GM21515 (cell line): Measurements from ENCODE around the gene PRELID1.

Source experiments
- ATAC-seq: cut with Tn5 transposase; IDR thresholded peaks from one replicate; pipeline ENCODE4 v1.9.1; 2021; ENCODE audit not compliant: unreplicated experiment

PRELID1 gene

GRCh38 chr5:177313561-177314259 lies 10.1 kb downstream of the PRELID1 start:
- ATAC-seq: no peak

GRCh38 chr5:177314376-177315342 lies 11.1 kb downstream of the PRELID1 start:
- no peak for ATAC-seq

DNA sequence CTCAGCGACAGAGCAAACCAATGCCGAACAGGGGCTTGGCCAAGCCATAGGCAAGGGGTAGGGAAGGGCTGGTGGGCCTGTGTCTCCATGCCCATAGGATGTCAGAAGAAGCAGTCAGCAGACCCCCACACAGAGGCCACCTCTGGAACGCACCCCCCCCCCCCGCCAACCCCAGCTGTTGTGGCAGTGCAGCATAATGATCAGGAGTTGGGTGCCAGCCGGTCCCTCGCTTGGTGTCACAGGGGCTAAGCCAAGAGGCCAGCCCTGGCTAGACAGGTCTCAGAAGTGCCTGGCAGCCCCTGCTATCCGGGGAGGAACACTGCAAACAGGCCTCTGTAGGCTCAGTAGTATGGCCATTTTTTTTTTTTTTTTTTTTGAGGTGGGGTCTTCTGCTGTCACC lies 11.8 kb downstream of the PRELID1 start:
- no peak for ATAC-seq

GRCh38 chr5:177316005-177316404 lies 12.4 kb downstream of the PRELID1 start:
- no peak for ATAC-seq

DNA sequence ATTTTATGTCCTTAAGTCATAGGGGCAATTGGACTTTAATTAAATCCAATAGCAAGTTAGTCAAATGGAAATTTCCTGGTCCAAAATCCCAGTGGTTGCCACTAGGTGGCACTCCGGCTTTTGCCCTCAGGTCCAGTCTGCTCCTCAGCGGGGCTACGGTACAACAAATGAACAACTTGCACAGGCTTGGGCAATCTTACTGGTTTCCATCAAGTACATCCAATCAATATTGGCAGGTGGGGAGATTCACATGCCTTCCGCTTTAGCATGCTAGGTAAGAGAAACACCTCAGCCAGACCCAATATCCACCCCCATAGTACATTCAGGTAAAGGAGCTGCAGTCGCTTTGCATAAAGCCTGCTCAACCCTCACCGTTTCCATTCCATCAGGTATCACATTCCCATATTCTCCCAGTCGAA lies 14.4 kb downstream of the PRELID1 start:
- ATAC-seq: no peak

DNA sequence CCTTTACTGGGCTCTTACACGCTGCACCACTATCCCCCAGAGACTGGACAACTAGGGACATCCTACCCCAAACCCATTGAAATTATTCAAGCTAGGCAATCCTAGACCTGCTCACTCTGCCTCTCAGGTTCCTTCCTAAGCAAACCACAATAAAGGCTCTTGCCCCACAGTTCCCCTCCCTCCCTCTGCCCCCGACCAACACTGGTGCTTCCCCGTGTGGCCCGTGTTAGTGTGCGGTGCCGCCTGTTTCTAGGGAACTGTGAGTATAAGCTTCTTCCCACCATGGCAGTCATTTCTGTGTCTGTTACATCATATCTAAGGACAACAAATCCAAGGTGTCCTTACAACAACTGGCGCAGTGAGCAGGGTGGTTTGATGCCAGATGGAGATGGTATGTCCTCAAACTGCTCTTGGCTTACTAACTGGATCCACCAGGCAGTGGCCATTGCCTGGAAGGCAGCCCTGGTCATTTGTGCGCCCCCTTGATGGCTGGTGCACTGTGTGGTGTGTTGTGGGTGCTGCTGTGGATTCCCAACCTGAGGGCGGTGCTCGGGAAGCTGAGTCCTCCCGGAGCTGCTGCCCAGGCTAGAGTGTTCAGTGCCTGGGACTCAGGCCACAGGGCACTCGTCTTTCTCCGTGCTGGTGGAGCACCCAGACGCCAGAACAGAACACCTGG lies 16.5 kb downstream of the PRELID1 start:
- no peak for ATAC-seq

GRCh38 chr5:177320879-177321278 lies 17.3 kb downstream of the PRELID1 start:
- no peak for ATAC-seq

GRCh38 chr5:177325868-177326381 lies 22.3 kb downstream of the PRELID1 start:
- ATAC-seq: no peak

- no peak for ATAC-seq
Observed at GRCh38 chr5:177327539-177328522, 24.2 kb downstream of the PRELID1 start.

DNA sequence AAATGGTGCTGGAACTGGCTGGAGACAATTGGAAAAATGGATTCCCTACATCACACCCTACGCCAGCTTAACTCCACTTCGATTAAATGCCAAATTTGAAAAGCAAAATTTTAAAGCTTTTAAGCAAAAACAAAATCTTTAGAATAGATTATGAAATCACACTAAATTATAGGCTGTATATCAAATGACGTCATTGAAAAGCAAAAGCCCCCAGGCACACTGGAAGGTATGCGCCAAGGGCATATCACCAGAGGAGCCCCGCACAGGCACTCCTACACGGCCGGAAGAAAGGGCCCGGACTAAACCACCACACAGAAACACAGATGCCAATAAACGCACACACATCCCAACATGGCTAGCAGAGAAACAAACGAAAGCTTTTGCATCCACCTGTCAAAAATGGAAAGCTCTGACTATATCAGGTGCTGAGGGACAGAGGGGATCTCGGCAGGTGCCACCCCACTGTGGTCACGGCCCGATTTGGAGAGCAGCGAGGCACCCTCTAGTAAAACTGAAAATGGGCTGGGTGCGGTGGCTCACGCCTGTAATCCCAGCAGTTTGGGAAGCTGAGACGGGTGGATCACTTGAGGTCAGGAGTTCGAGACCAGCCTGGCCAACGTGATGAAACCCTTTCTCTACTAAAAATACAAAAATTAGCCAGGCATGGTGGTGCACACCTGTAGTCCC lies 25.1 kb downstream of the PRELID1 start:
- no peak for ATAC-seq

GRCh38 chr5:177329883-177330282 lies 26.3 kb downstream of the PRELID1 start:
- ATAC-seq: no peak

DNA sequence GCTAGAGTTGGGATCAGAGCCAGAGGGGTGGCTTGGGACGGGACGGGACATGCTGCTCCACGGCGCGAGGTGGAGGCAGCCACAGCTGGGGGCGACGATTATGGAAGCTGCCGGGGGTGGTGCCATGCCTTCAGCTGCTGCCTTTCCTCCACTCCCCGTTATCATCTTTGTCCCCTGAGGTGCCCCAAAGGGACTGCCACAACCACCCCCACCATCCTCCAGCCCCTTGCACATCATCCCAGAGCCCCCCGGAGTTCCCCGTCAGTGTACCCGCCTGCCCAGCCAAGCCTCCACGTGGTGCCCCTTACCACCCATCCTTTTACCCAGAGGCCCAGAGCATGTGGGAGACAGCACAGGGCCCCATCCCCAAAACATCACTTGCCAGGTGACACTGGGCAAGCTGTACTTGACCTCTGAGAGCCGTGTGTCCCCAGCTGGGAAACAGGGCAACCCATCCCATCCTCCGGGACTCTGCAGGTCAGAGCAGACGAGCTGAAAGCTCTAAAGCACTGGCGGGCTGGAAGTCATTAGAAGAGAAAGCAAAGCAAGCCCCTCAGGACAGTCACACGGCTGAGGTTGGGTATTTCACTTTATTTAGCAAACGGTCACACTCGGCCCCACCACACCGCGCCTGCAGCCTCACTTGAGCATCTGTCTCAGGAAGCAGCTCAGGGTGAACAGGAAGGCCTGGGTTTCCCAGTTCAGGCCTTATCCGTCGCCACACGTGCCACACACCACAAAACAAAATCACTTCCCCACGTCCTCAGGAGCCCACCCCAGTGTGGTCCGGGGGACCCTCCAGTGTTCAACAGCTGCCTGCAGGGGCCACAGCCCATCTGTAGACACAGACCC lies 27.6 kb downstream of the PRELID1 start:
- no peak for ATAC-seq

DNA sequence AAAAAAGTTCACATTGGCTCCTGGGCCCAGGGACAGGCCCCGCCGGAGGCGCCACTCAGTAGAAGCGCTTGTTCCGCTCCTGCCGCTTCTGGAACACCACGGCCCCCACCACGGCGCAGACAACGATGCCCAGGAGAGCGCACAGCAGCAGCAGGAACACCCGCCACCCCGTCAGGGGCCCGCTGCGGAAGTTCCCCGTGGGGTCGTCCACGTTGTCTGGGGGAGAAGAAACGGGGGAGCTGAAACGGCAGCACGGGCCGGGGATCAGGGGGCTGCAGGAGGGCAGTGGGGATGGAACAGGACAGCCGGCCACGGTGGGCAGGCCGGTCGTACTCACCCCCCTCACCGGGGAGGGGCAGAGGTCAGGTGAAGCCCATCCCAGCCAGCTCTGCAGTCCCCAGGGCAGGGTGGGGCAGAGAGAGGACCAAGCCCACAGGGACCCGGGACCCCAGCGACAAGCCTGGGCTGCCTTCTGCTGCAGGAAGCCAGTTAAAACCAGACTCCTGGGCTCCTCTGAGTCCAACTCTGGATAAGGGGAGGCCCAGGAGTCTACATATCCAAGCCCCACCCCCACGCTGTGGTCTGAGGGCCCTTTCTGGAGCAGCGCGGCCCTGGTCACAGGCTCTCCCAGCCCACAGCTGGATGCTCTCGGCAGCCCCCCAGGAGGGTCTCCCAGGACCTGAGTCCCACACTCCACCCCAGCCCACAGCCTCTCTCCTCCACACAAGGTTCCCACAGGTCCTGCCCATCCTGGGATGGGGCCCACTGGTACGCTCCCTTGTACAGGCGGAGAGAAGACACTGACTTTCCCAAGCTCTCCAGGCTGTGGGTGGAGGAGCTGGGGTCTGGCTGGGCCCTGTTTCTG lies 28.7 kb downstream of the PRELID1 start:
- no peak for ATAC-seq

DNA sequence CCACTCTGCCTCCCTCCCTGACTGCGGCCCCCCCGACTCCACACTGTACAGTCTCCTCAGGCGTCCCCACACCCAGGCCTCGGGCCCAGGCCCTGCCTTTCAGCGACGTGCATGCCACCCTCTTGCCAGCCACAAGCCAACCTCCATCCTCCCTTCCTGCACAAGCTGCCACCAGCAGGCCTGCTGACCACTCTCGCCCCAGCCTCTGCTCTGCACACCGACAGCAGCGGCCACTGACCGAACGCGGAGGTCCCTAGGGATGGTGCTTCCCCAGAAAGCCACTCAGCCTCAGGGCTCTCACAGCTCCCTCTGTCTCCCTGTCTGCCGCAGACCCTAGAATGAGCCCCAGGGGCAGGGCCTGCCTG lies 29.3 kb downstream of the PRELID1 start:
- no peak for ATAC-seq

DNA sequence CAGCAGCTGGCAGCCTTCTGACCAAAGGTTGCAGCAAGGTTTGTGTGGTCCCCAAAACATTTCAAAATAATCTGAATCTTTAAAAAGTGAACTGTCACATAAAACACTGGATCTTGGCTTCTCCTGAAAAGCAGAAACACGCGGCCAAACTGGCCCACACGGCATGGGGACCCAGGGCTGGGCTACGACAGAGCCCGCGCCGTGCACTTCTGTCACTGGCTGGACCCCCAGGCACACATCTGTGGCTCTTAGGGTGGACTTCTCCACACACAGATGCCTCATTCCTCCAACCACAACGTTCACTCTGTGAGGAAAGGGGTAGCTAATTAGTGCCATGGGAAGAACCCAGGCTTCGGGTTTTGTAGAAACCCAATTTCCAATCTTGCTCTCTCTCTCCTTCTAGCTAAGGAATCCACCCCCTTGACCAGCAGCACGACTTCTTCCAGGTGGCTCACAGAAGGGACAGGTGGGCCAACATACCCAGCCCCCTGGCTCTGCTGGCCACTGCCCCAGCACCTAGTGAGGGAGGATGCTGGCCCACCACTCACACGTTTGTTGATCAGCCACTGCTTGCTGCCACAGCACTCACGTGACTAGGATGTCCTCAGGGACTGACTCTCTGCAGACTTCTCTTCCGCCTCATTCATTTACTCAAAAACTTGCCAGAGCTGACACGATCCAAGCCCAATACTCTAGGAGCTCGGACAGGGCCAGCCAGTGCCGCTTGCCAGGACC lies 30.0 kb downstream of the PRELID1 start:
- no peak for ATAC-seq

- no peak for ATAC-seq
Observed at GRCh38 chr5:177334155-177334551, 30.6 kb downstream of the PRELID1 start.
